Neural progenitor cell (in vitro differentiated cells): ENCODE results near the gene COG3. TPM values are rescaled to one million over a fixed set of nuclear protein-coding genes. Genes with fewer than 3 reads are reported as not detected.

Source experiments
- DNase-seq: peaks from one replicate; pipeline ENCODE4 v3.0.0-alpha.2; 2016; ENCODE audit warnings: low spot score
- H2AFZ ChIP-seq: fragments of 200-600 bp; sonication (generic); replicated peaks from 2 replicates; pipeline ENCODE4 v1.6.1; 2016; ENCODE audit warnings: antibody characterized with exemption
- H3F3A ChIP-seq: fragments of 200-600 bp; sonication (generic); 2 replicates; pipeline ENCODE4 v1.6.1; 2016; ENCODE audit warnings: antibody characterized with exemption, low read depth
- H3K27ac ChIP-seq: fragments of 200-600 bp; sonication (generic); 2 replicates; pipeline ENCODE4 v1.5.1; 2016; ENCODE audit warnings: mild to moderate bottlenecking
- H3K27me3 ChIP-seq: fragments of 200-600 bp; sonication (generic); 2 replicates; pipeline ENCODE4 v1.6.1; 2016; ENCODE audit warnings: mild to moderate bottlenecking, moderate library complexity
- H3K36me3 ChIP-seq: fragments of 200-600 bp; sonication (generic); 2 replicates; pipeline ENCODE4 v1.5.1; 2016
- H3K4me1 ChIP-seq: fragments of 200-600 bp; sonication (generic); 2 replicates; pipeline ENCODE4 v1.6.1; 2016; ENCODE audit warnings: mixed run types
- H3K4me2 ChIP-seq: fragments of 200-600 bp; sonication (generic); 2 replicates; pipeline ENCODE4 v1.6.1; 2016
- H3K4me3 ChIP-seq: fragments of 200-600 bp; sonication (generic); 2 replicates; pipeline ENCODE4 v1.5.1; 2016
- H3K79me2 ChIP-seq: fragments of 200-600 bp; sonication (generic); 2 replicates; pipeline ENCODE4 v1.6.1; 2016; ENCODE audit warnings: low read depth
- H3K9ac ChIP-seq: fragments of 200-600 bp; sonication (generic); 2 replicates; pipeline ENCODE4 v1.6.1; 2016
- H3K9me3 ChIP-seq: fragments of 200-600 bp; sonication (generic); 2 replicates; pipeline ENCODE4 v1.5.1; 2016; ENCODE audit warnings: low read depth
- H4K20me1 ChIP-seq: fragments of 200-600 bp; sonication (generic); 2 replicates; pipeline ENCODE4 v1.6.1; 2016; ENCODE audit warnings: low read depth
- H3K27ac Mint-ChIP-seq: 3 replicates; pipeline ENCODE4 v1.8.0; 2021; ENCODE audit warnings: mixed read lengths
- H3K27me3 Mint-ChIP-seq: 2 replicates; pipeline ENCODE4 v1.8.0; 2022; ENCODE audit warnings: low read depth, mild to moderate bottlenecking, inconsistent platforms, moderate library complexity, mixed read lengths; ENCODE audit not compliant: insufficient read depth
- H3K36me3 Mint-ChIP-seq: 3 replicates; pipeline ENCODE4 v1.8.0; 2021; ENCODE audit warnings: mixed read lengths
- H3K4me1 Mint-ChIP-seq: 3 replicates; pipeline ENCODE4 v1.8.0; 2021; ENCODE audit warnings: mixed read lengths
- H3K4me3 Mint-ChIP-seq: 3 replicates; pipeline ENCODE4 v1.8.0; 2021; ENCODE audit warnings: mild to moderate bottlenecking, moderate library complexity, mixed read lengths
- H3K9me3 Mint-ChIP-seq: 3 replicates; pipeline ENCODE4 v1.8.0; 2020; ENCODE audit warnings: mixed read lengths
- CTCF ChIP-seq: fragments of 200-600 bp; sonication (generic); IDR thresholded peaks from 2 replicates; pipeline ENCODE4 v1.5.1; 2017; ENCODE audit warnings: antibody characterized with exemption, mild to moderate bottlenecking
- EZH2 ChIP-seq: fragments of 200-600 bp; sonication (generic); IDR thresholded peaks from 2 replicates; pipeline ENCODE4 v1.6.1; 2017; ENCODE audit warnings: antibody characterized with exemption, mild to moderate bottlenecking, moderate library complexity
- EZH2phosphoT487 ChIP-seq: fragments of 200-600 bp; sonication (generic); IDR thresholded peaks from 2 replicates; pipeline ENCODE4 v1.6.1; 2017; ENCODE audit warnings: antibody characterized with exemption
- total RNA-seq: library from RNA; depleted of rRNA; stranded (reverse); fragments of >200 nt; gene quantifications from 2 replicates; pipeline ENCODE4 v1.2.3, GENCODE V29; 2015; ENCODE audit warnings: low replicate concordance

Gene COG3
- total RNA-seq, 1 donor from 2014 or later: 36.0 TPM

- H3K4me3 ChIP-seq: no peak overlapping the region
- Mint-ChIP-seq H3K27me3 (peaks cover 2% of the 10 kb centered on the region), H3K27ac (peak overlapping the region; percentile 48), H3K4me3 (no peak overlapping the region), H3K4me1 (peaks cover 9% of the 10 kb centered on the region), H3K9me3 (peaks cover 8% of the 10 kb centered on the region), H3K36me3 (no peaks in the 10 kb centered on the region)
- TF ChIP-seq CTCF (no peak), EZH2phosphoT487 (no peak), EZH2 (no peak)
- no peak overlapping the region for H3K9ac ChIP-seq
- no peaks in the 10 kb centered on the region for H4K20me1 ChIP-seq
- H3K79me2 ChIP-seq: no peaks in the 10 kb centered on the region
- no peak for DNase-seq
- H3K36me3 ChIP-seq: no peaks in the 10 kb centered on the region
- H3K27ac ChIP-seq: no peak overlapping the region
- no peaks in the 10 kb centered on the region for H3F3A ChIP-seq
- H2AFZ ChIP-seq: no peak overlapping the region
- peaks cover 5% of the 10 kb centered on the region for H3K4me1 ChIP-seq
- no peak overlapping the region for H3K4me2 ChIP-seq
- no peaks in the 10 kb centered on the region for H3K9me3 ChIP-seq
- H3K27me3 ChIP-seq: no peaks in the 10 kb centered on the region
These were observed 99.5 kb downstream of the COG3 start for GRCh38 chr13:45564133-45564776.

- no peaks in the 10 kb centered on the region for H3K36me3 Mint-ChIP-seq
- peaks cover 6% of the 10 kb centered on the region for H3K27me3 Mint-ChIP-seq
- Histone ChIP-seq H4K20me1 (no peaks in the 10 kb centered on the region), H3K4me2 (no peak overlapping the region), H3K79me2 (no peaks in the 10 kb centered on the region), H3K27me3 (no peaks in the 10 kb centered on the region), H2AFZ (no peak overlapping the region), H3K27ac (no peak overlapping the region), H3K9me3 (no peaks in the 10 kb centered on the region), H3K36me3 (no peaks in the 10 kb centered on the region), H3K9ac (no peak overlapping the region), H3F3A (no peaks in the 10 kb centered on the region), H3K4me3 (no peak overlapping the region), H3K4me1 (peaks cover 5% of the 10 kb centered on the region)
- DNase-seq: no peak
- peaks cover 8% of the 10 kb centered on the region for H3K9me3 Mint-ChIP-seq
- H3K27ac Mint-ChIP-seq: no peak overlapping the region
- H3K4me3 Mint-ChIP-seq: no peak overlapping the region
- TF ChIP-seq CTCF: no peak
- no peak for TF ChIP-seq EZH2phosphoT487
- TF ChIP-seq EZH2: no peak
- H3K4me1 Mint-ChIP-seq: peaks cover 9% of the 10 kb centered on the region
These were observed 100.6 kb downstream of the COG3 start for GRCh38 chr13:45565331-45565730.

GRCh38 chr13:45575146-45575829 is 110.5 kb downstream of the COG3 start:
- no peak overlapping the region for H3K9ac ChIP-seq
- H3K4me3 ChIP-seq: no peak overlapping the region
- no peaks in the 10 kb centered on the region for H3K27me3 ChIP-seq
- H3K4me1 ChIP-seq: no peaks in the 10 kb centered on the region
- Mint-ChIP-seq H3K27me3 (peaks cover 11% of the 10 kb centered on the region), H3K27ac (no peak overlapping the region), H3K9me3 (no peaks in the 10 kb centered on the region), H3K4me1 (no peaks in the 10 kb centered on the region), H3K36me3 (no peaks in the 10 kb centered on the region), H3K4me3 (no peak overlapping the region)
- H4K20me1 ChIP-seq: no peaks in the 10 kb centered on the region
- H3K36me3 ChIP-seq: no peaks in the 10 kb centered on the region
- no peaks in the 10 kb centered on the region for H3K79me2 ChIP-seq
- no peak overlapping the region for H3K4me2 ChIP-seq
- H2AFZ ChIP-seq: no peak overlapping the region
- no peak for TF ChIP-seq EZH2
- no peak for TF ChIP-seq CTCF
- TF ChIP-seq EZH2phosphoT487: no peak
- no peak for DNase-seq
- H3K27ac ChIP-seq: no peak overlapping the region
- no peaks in the 10 kb centered on the region for H3F3A ChIP-seq
- H3K9me3 ChIP-seq: no peaks in the 10 kb centered on the region
